ENCODE measurements around the gene JAKMIP3.

Gene JAKMIP3

DNA sequence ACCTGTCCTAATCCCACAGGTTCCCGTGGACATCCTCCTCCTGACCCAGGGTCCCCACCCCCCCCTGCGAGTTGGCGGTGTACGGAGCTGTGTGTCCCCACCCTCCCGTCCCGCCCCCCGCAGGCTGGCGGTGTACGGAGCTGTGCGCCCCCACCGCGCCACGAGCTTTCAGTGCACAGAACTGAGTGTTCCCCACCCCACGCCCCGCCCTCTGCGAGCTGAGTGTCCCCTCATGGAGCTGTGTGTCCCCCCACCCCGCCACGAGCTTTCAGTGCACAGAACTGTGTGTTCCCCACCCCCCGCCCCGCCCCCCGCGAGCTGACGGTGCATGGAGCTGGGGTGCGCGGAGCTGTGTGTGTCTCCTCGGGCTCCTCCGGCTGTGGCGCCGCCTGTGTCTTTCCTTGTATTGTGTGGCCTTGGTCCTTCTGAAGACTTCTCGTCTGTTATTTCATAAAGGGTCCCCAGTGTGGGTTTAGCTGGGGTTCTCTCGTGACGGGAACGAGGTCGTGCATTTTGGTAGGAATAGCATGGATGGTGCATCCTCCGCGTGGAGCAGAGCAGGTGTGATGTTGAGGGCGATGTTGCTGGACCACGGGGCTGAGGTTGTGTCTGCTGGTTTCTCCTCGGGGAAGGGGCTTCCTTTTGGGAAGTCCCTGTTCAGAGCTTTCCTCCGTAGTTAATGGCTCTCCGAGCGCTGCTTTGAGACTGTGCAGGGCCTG lies 18.0 kb upstream of the JAKMIP3 start:
- Histone ChIP-seq H3K4me1 (peaks cover 7 to 51% (median 38%) of the 10 kb centered on the region in 10 experiments; a peak in 19 of 20 replicates), H3K36me3 (0 out of 22 replicates have a peak, but pooled peaks cover 0 to 3% (median 0%) of the 10 kb centered on the region in 11 experiments), H3K9ac (no peak overlapping the region), H4K20me1 (no peaks in the 10 kb centered on the region; a peak in 1 of 22 replicates), H3K9me3 (replicated peaks in 1 of 11) (peaks cover 18 to 22% (median 20%) of the 10 kb centered on the region in 11 experiments), H3K4me3 (no peak overlapping the region), H3K4me2 (no peak overlapping the region), H3K27ac (no peak overlapping the region), H3K27me3 (peaks cover 0 to 9% (median 0%) of the 10 kb centered on the region in 11 experiments; a peak in 4 of 22 replicates)
- TF ChIP-seq Cebpa-rat (IDR thresholded peaks at IDR 0.05), result no peak

DNA sequence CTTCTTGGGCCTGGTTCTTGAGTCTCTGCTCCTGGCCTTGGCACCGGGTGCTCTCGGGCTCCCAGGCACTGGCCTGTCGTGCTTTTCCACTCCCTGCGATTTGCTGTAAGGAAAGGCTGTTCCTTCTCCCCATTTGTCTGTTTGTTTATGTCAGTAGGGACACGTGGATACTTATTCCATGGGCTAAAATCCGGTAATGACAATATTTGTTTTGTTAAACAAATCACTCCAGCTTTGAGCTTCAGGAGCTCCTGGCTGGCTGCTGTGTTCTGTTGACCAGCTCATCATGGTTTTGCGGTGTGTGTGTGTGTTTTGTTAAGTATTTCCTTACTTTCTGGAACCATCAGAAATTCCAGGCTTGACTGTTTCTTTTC lies 17.5 kb upstream of the JAKMIP3 start:
- peaks cover 0 to 3% (median 0%) of the 10 kb centered on the region in 11 experiments; a peak in 1 of 22 replicates for H3K36me3 ChIP-seq
- peaks cover 7 to 48% (median 38%) of the 10 kb centered on the region in 10 experiments; a peak in 19 of 20 replicates for H3K4me1 ChIP-seq
- peaks cover 23 to 27% (median 25%) of the 10 kb centered on the region in 11 experiments for H3K9me3 ChIP-seq (replicated peaks in 1 of 11)
- H3K4me2 ChIP-seq, result no peak overlapping the region
- H3K9ac ChIP-seq, result no peak overlapping the region
- peaks cover 0 to 9% (median 0%) of the 10 kb centered on the region in 11 experiments; a peak in 4 of 22 replicates for H3K27me3 ChIP-seq
- H4K20me1 ChIP-seq, result no peaks in the 10 kb centered on the region; a peak in 1 of 22 replicates
- H3K4me3 ChIP-seq, result no peak overlapping the region
- H3K27ac ChIP-seq, result no peak overlapping the region
- TF ChIP-seq Cebpa-rat (IDR thresholded peaks at IDR 0.05), result no peak

DNA sequence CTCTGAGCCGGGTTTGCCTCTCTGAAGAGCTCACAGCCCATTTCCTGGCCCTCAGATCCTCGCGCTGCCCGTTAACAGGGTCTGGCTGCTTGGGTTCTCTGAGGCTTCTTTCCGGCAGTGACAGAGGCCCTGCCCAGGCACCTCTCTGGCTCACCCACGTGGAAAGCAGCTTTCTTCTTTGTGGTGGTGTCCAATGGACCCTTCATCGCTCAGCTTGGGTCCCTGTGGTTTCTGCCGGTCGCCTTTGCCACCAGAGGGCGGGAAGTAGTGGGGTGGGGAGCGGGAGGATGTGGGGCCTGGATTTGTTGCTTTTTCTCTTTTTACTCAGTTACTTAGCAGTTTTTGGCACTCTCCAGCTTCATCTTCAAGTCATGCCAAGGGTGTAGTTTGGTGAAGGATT lies 15.6 kb upstream of the JAKMIP3 start:
- no peak for TF ChIP-seq Cebpa-rat (IDR thresholded peaks at IDR 0.05)
- Histone ChIP-seq H3K4me2 (peak overlapping the region; percentile 23 to 74 (median 61); a peak in 21 of 22 replicates), H3K9me3 (replicated peaks in 1 of 11) (peaks cover 28 to 39% (median 37%) of the 10 kb centered on the region in 11 experiments), H3K27ac (peak overlapping the region in 3 of 11 experiments; percentile 32 to 50 (median 42); a peak in 4 of 22 replicates), H3K27me3 (no peaks in the 10 kb centered on the region), H4K20me1 (no peaks in the 10 kb centered on the region), H3K4me1 (peaks cover 7 to 29% (median 21%) of the 10 kb centered on the region in 10 experiments; a peak in 18 of 20 replicates), H3K36me3 (peaks cover 0 to 3% (median 0%) of the 10 kb centered on the region in 11 experiments; a peak in 1 of 22 replicates), H3K4me3 (no peak overlapping the region), H3K9ac (peak overlapping the region in 1 of 11 experiments; percentile 7; a peak in 1 of 22 replicates)

DNA sequence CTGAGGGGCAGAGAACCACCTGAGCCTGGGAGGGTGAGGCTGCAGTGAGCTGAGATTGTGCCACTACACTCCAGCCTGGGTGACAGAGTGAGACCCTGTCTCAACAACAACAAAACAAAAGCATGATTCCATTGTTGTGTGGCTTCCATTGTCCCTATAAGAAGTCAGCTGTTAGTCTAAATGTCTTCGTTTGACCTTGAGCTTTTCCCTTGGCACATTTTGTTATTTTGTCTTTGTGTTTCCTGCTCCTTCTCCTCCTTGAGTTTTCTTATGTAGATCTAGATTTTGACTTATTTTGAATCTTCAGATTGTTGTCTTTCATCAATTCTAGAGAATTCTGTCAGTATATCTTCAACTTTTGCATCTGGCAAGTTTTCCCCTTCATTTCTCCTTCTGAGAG lies 13.6 kb upstream of the JAKMIP3 start:
- TF ChIP-seq Cebpa-rat (IDR thresholded peaks at IDR 0.05), result no peak
- peaks cover 7 to 31% (median 22%) of the 10 kb centered on the region in 10 experiments; a peak in 18 of 20 replicates for H3K4me1 ChIP-seq

DNA sequence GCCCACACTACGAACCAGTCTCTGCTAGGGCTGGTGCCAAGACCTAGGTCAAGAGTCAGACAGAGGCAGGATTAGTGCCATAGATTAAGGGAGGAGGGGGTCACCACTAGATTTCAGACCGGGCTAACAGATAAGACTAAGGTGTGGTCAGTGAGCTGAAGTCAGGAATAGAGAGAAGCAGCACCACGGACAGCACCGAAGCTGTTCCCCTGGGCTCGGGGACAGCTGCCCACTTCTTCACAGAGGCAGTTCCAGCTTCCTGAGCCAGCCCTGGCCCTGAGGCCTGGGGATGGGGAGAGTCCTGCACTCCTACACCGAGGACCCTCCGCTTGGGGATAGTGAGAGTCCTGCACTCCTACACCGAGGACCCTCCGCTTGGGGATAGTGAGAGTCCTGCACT lies 11.2 kb upstream of the JAKMIP3 start:
- no peak for TF ChIP-seq Cebpa-rat (IDR thresholded peaks at IDR 0.05)
- peaks cover 0 to 30% (median 5%) of the 10 kb centered on the region in 11 experiments; a peak in 6 of 22 replicates for H4K20me1 ChIP-seq
- peaks cover 8 to 49% (median 41%) of the 10 kb centered on the region in 10 experiments; a peak in 18 of 20 replicates for H3K4me1 ChIP-seq
- H3K27me3 ChIP-seq, result peaks cover 0 to 21% (median 0%) of the 10 kb centered on the region in 11 experiments; a peak in 9 of 22 replicates
- H3K9me3 ChIP-seq (replicated peaks in 1 of 11), result peaks cover 28 to 39% (median 37%) of the 10 kb centered on the region in 11 experiments
- H3K36me3 ChIP-seq, result peaks cover 0 to 3% (median 0%) of the 10 kb centered on the region in 11 experiments; a peak in 1 of 22 replicates
- H3K9ac ChIP-seq, result no peak overlapping the region
- no peak overlapping the region for H3K27ac ChIP-seq
- H3K4me3 ChIP-seq, result no peak overlapping the region
- H3K4me2 ChIP-seq, result no peak overlapping the region

More for the DNA sequence above, 13.6 kb upstream of the JAKMIP3 start:
- peaks cover 0 to 12% (median 0%) of the 10 kb centered on the region in 11 experiments; a peak in 1 of 22 replicates for H4K20me1 ChIP-seq
- H3K4me2 ChIP-seq, result no peak overlapping the region
- H3K9ac ChIP-seq, result no peak overlapping the region
- peaks cover 0 to 3% (median 0%) of the 10 kb centered on the region in 11 experiments; a peak in 1 of 22 replicates for H3K36me3 ChIP-seq
- no peaks in the 10 kb centered on the region for H3K27me3 ChIP-seq
- H3K27ac ChIP-seq, result no peak overlapping the region
- no peak overlapping the region; a peak in 1 of 20 replicates for H3K4me3 ChIP-seq
- H3K9me3 ChIP-seq (replicated peaks in 1 of 11), result peaks cover 28 to 39% (median 37%) of the 10 kb centered on the region in 11 experiments

DNA sequence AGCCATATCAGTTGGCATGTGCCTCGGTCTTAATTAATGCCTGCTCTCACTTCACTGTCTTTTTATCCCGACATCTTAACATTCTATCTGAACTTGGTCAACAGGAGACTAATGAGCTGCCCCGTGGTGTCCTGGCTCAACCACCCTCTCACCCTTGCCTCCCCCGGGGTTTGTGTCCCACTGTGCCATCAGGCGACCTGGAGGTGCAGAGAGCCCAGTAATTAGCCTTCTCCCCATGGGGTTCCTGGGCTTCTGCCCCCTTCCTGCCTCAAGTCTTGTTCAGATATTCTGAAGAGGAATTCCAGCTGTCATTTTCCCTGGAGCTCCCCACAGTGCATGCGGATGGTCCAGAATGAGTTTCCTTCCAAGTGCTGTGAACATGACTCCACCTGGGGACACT lies 10.1 kb upstream of the JAKMIP3 start:
- H3K9me3 ChIP-seq (replicated peaks in 1 of 11), result peaks cover 28 to 39% (median 37%) of the 10 kb centered on the region in 11 experiments
- TF ChIP-seq Cebpa-rat (IDR thresholded peaks at IDR 0.05), result no peak
- no peak overlapping the region for H3K4me3 ChIP-seq
- peaks cover 0 to 31% (median 5%) of the 10 kb centered on the region in 11 experiments; a peak in 6 of 22 replicates for H4K20me1 ChIP-seq
- peaks cover 8 to 47% (median 38%) of the 10 kb centered on the region in 10 experiments; a peak in 18 of 20 replicates for H3K4me1 ChIP-seq
- H3K9ac ChIP-seq, result no peak overlapping the region
- H3K36me3 ChIP-seq, result peaks cover 0 to 3% (median 0%) of the 10 kb centered on the region in 11 experiments; a peak in 1 of 22 replicates
- no peak overlapping the region for H3K27ac ChIP-seq
- no peak overlapping the region for H3K4me2 ChIP-seq
- H3K27me3 ChIP-seq, result peaks cover 0 to 25% (median 0%) of the 10 kb centered on the region in 11 experiments; a peak in 9 of 22 replicates

DNA sequence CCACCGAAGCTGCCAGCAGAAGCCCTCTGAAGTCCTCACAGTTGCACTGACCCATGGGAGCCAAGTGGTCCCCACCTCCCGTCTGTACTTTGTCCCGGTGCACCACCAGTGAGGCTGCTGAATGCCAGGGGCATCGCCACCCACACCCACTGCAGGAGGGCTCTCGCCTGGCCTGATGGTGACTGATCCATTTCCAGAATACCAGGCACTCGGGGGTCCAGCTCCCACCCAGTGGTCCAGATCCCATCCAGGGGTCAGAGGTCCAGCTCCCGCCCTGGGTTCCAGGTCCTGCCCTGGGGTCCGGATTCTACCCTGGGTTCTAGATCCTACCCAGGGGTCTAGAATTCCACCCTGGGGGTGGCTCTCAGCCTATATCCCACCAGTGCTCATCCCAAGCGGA lies 9.1 kb upstream of the JAKMIP3 start:
- H3K9ac ChIP-seq, result no peak overlapping the region
- TF ChIP-seq Cebpa-rat (IDR thresholded peaks at IDR 0.05), result no peak
- H3K27me3 ChIP-seq, result peaks cover 0 to 25% (median 0%) of the 10 kb centered on the region in 11 experiments; a peak in 9 of 22 replicates
- H4K20me1 ChIP-seq, result peaks cover 0 to 31% (median 5%) of the 10 kb centered on the region in 11 experiments; a peak in 6 of 22 replicates
- 0 out of 22 replicates have a peak overlapping the region, but pooled peaks of 1 of the 11 experiments have one; percentile 70 for H3K4me2 ChIP-seq
- H3K4me3 ChIP-seq, result no peak overlapping the region
- peaks cover 0 to 3% (median 0%) of the 10 kb centered on the region in 11 experiments; a peak in 1 of 22 replicates for H3K36me3 ChIP-seq
- peaks cover 19 to 28% (median 27%) of the 10 kb centered on the region in 11 experiments for H3K9me3 ChIP-seq (replicated peaks in 1 of 11)
- H3K27ac ChIP-seq, result no peak overlapping the region
- peaks cover 8 to 41% (median 35%) of the 10 kb centered on the region in 10 experiments; a peak in 18 of 20 replicates for H3K4me1 ChIP-seq

DNA sequence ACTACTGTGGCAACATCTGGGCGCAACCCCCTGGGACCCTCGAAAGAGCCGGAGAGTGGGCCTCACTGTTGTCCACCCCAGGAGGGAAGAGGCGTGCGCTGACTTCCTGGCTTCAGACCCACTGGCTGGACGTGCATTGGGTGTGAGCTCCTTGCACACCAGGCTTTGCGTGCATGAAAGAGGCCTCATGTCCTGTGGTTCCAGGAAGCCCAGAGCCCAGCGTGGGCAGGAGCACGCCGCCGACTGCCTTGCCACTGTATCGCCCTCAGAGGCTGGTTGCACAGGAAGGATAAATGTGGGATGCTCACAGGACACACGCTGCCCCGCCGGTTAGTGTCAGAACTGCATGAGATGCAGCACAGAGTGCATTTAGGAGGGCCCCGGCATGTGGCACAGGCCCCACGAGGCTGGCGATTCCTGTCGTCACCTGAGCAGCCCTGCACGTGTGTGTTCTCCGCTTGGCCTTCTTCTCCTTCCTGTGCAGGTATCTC lies 8.5 kb upstream of the JAKMIP3 start:
- no peak overlapping the region for H3K4me3 ChIP-seq
- H4K20me1 ChIP-seq, result peaks cover 0 to 31% (median 5%) of the 10 kb centered on the region in 11 experiments; a peak in 6 of 22 replicates
- TF ChIP-seq Cebpa-rat (IDR thresholded peaks at IDR 0.05), result no peak
- H3K27ac ChIP-seq, result peak overlapping the region in 3 of 11 experiments; percentile 15 to 41 (median 24); a peak in 4 of 22 replicates
- no peaks in the 10 kb centered on the region; a peak in 1 of 22 replicates for H3K36me3 ChIP-seq
- peaks cover 0 to 26% (median 0%) of the 10 kb centered on the region in 11 experiments; a peak in 9 of 22 replicates for H3K27me3 ChIP-seq
- peaks cover 14 to 23% (median 21%) of the 10 kb centered on the region in 11 experiments for H3K9me3 ChIP-seq (replicated peaks in 1 of 11)
- peak overlapping the region in 9 of 11 experiments; percentile 55 to 84 (median 76); a peak in 15 of 22 replicates for H3K4me2 ChIP-seq
- H3K9ac ChIP-seq, result no peak overlapping the region
- H3K4me1 ChIP-seq, result peaks cover 8 to 46% (median 39%) of the 10 kb centered on the region in 10 experiments; a peak in 18 of 20 replicates

All from BLaER1 treated with 17β-estradiol and CSF1 and Interleukin-3, amounts not matched to agents 10 nM and 100 nM (cell line).